ENCODE data around the gene GPR65.
A peak's percentile ranks its signal among the peaks of the same experiment; 100 is the strongest.

GPR65 gene

GRCh38 chr14:88005978-88006851 lies 1.3 kb downstream of the GPR65 start:
- peak; percentile 61 for DNase-seq

- no peak for DNase-seq
These were observed 2.7 kb downstream of the GPR65 start for GRCh38 chr14:88007608-88008007.

- DNase-seq, result no peak
These were observed 3.3 kb downstream of the GPR65 start for GRCh38 chr14:88008039-88008742.

- no peak for DNase-seq
These were observed 4.6 kb downstream of the GPR65 start for GRCh38 chr14:88009486-88009885.

- DNase-seq, result no peak
These were observed 5.4 kb downstream of the GPR65 start for GRCh38 chr14:88010331-88010730.

GRCh38 chr14:88012495-88012894 lies 7.6 kb downstream of the GPR65 start:
- DNase-seq, result no peak

GRCh38 chr14:88013750-88014349 lies 8.9 kb downstream of the GPR65 start:
- DNase-seq, result peak; percentile 87

- DNase-seq, result no peak
These were observed 11.8 kb downstream of the GPR65 start for GRCh38 chr14:88016768-88017167.

GRCh38 chr14:88017535-88017934 lies 12.6 kb downstream of the GPR65 start:
- DNase-seq, result no peak

- peak; percentile 78 for DNase-seq
These were observed 18.8 kb downstream of the GPR65 start for GRCh38 chr14:88023658-88024187.

GRCh38 chr14:88024252-88025086 lies 19.5 kb downstream of the GPR65 start:
- peak; percentile 88 for DNase-seq

- DNase-seq, result no peak
These were observed 20.4 kb downstream of the GPR65 start for GRCh38 chr14:88025313-88025712.

- no peak for DNase-seq
These were observed 22.0 kb downstream of the GPR65 start for GRCh38 chr14:88026890-88027289.

- DNase-seq, result no peak
These were observed 24.6 kb downstream of the GPR65 start for GRCh38 chr14:88029500-88029899.

- DNase-seq, result no peak
These were observed 25.1 kb downstream of the GPR65 start for GRCh38 chr14:88030079-88030478.

- no peak for DNase-seq
These were observed 26.0 kb downstream of the GPR65 start for GRCh38 chr14:88030892-88031291.

GRCh38 chr14:88032373-88032772 lies 27.4 kb downstream of the GPR65 start:
- no peak for DNase-seq

- no peak for DNase-seq
These were observed 29.1 kb downstream of the GPR65 start for GRCh38 chr14:88034076-88034475.

GRCh38 chr14:88036422-88036821 lies 31.5 kb downstream of the GPR65 start:
- DNase-seq, result no peak

- no peak for DNase-seq
These were observed 32.4 kb downstream of the GPR65 start for GRCh38 chr14:88037325-88037724.

- DNase-seq, result no peak
These were observed 34.3 kb downstream of the GPR65 start for GRCh38 chr14:88039197-88039596.

GRCh38 chr14:88040146-88040545 lies 35.2 kb downstream of the GPR65 start:
- DNase-seq, result no peak

Measured in hematopoietic multipotent progenitor cell treated with erythropoietin and hydrocortisone succinate and interleukin-3 and kit ligand, for 8 days (in vitro differentiated cells).